ENCODE measurements around the gene NEU3. TPM values are rescaled to one million over a fixed set of nuclear protein-coding genes. Genes with fewer than 3 reads are reported as not detected.

NEU3 gene
- total RNA-seq, 1 donor from 2014 or later, result 5.6 TPM

DNA sequence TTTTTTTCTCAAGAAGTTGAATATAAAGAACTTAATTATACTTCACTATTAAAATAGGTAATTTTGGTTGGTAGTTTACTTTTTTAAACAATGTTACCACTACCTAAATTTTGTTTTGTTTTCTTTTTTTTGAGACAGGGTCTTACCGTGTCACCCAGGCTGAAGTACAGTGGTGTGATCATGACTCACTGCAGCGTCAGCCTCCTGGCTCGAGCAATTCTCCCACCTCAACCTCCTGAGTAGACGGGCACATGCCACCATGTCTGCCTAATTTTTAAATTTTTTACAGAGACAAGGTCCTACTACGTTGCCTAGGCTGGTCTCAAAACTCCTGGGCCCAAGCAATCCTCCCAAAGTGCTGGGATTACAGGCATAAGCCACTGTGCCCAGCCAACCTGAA is 22.1 kb upstream of the NEU3 start:
- intact Hi-C loops (cut with DNase I), result no loop called here
- Histone ChIP-seq H3K4me1 (peaks cover 17% of the 10 kb centered on the region), H3K27me3 (no peaks in the 10 kb centered on the region), H3K27ac (no peak overlapping the region), H3K4me3 (no peak overlapping the region), H3K36me3 (peaks cover 0 to 16% of the 10 kb centered on the region in 2 donors), H3K9me3 (no peaks in the 10 kb centered on the region)
- DNase-seq (ENCODE audit: extremely low spot score in 2 of 2), result no peak
- TF ChIP-seq POLR2AphosphoS5 (IDR thresholded peaks at IDR 0.05; ENCODE audit: insufficient read depth in 1 of 2, low read depth in 1 of 2), result no peak
- TF ChIP-seq POLR2A (IDR thresholded peaks at IDR 0.05), result no peak
- no peak for TF ChIP-seq CTCF (IDR thresholded peaks at IDR 0.05)

- DNase-seq (ENCODE audit: extremely low spot score in 2 of 2), result no peak
- TF ChIP-seq POLR2AphosphoS5 (IDR thresholded peaks at IDR 0.05; ENCODE audit: insufficient read depth in 1 of 2, low read depth in 1 of 2), result no peak
- no peak for TF ChIP-seq CTCF (IDR thresholded peaks at IDR 0.05)
- TF ChIP-seq POLR2A (IDR thresholded peaks at IDR 0.05), result no peak
- H3K27me3 ChIP-seq, result no peaks in the 10 kb centered on the region
- intact Hi-C loops (cut with DNase I), result no loop called here
- H3K4me1 ChIP-seq, result no peaks in the 10 kb centered on the region
- peaks cover 0 to 46% of the 10 kb centered on the region in 2 donors for H3K36me3 ChIP-seq
- no peak overlapping the region for H3K4me3 ChIP-seq
- H3K9me3 ChIP-seq, result no peaks in the 10 kb centered on the region
- H3K27ac ChIP-seq, result no peak overlapping the region
These were observed 17.8 kb upstream of the NEU3 start for GRCh38 chr11:74970852-74971395.

GRCh38 chr11:74971424-74971823 is 17.3 kb upstream of the NEU3 start:
- TF ChIP-seq POLR2AphosphoS5 (IDR thresholded peaks at IDR 0.05; ENCODE audit: insufficient read depth in 1 of 2, low read depth in 1 of 2) (no peak), POLR2A (IDR thresholded peaks at IDR 0.05) (no peak), CTCF (IDR thresholded peaks at IDR 0.05) (no peak)
- intact Hi-C loops (cut with DNase I), result no loop called here
- no peak for DNase-seq (ENCODE audit: extremely low spot score in 2 of 2)
- Histone ChIP-seq H3K9me3 (no peaks in the 10 kb centered on the region), H3K4me3 (no peak overlapping the region), H3K36me3 (peaks cover 0 to 51% of the 10 kb centered on the region in 2 donors), H3K4me1 (no peaks in the 10 kb centered on the region), H3K27me3 (no peaks in the 10 kb centered on the region), H3K27ac (no peak overlapping the region)

DNA sequence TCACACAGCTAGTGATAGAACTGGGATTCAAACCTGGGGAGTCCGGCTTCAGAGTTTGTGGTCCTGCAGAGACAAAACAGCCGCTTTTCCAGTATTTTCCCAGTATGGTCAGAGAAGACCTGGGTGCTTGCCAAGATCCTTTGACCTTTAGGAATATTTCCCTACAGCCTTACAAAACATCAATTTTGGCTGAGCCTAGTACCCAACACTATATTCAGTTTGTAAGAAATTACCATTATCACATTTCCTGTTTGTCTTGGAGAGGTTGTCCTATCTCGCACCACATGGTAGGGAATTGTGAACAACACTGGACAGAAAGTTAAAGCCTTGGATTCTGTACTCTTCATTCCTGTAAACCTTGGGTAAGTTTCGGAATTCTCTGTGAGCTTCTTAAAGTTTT is 10.7 kb upstream of the NEU3 start:
- intact Hi-C loops (cut with DNase I), result no loop called here
- no peaks in the 10 kb centered on the region for H3K27me3 ChIP-seq
- H3K4me3 ChIP-seq, result no peak overlapping the region
- peaks cover 0 to 23% of the 10 kb centered on the region in 2 donors for H3K36me3 ChIP-seq
- DNase-seq (ENCODE audit: extremely low spot score in 2 of 2), result no peak
- TF ChIP-seq POLR2A (IDR thresholded peaks at IDR 0.05), result no peak
- no peak overlapping the region for H3K27ac ChIP-seq
- no peaks in the 10 kb centered on the region for H3K9me3 ChIP-seq
- H3K4me1 ChIP-seq, result no peaks in the 10 kb centered on the region

DNA sequence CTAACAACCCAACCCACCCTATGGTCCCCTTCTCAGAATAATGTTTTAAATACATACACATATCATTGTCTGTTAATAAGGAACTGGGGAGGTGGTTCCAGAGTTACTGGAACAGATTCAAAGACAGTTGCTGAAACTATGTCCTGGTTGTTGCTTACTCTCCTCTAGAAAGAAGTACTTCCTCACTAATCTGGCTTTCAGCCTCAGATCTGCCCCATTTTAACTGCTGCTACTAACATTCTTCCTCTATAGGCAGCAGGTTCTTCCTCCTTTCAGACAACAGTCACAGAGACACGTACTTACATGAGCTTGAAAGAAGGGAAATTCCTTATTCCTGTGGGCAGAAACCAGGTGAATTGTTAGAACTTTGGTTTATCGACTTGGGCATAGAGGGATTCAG is 8.1 kb upstream of the NEU3 start:
- Histone ChIP-seq H3K4me1 (no peaks in the 10 kb centered on the region), H3K27ac (no peak overlapping the region), H3K36me3 (peaks cover 0 to 10% of the 10 kb centered on the region in 2 donors), H3K9me3 (no peaks in the 10 kb centered on the region), H3K4me3 (no peak overlapping the region), H3K27me3 (no peaks in the 10 kb centered on the region)
- intact Hi-C loops (cut with DNase I), result no loop called here
- DNase-seq (ENCODE audit: extremely low spot score in 2 of 2), result no peak
- TF ChIP-seq CTCF (IDR thresholded peaks at IDR 0.05), result no peak
- no peak for TF ChIP-seq POLR2AphosphoS5 (IDR thresholded peaks at IDR 0.05; ENCODE audit: insufficient read depth in 1 of 2, low read depth in 1 of 2)

All from vagina (tissue), 2 donors.